Measurements from ENCODE around the gene PREX1. TPM values are rescaled to one million over a fixed set of nuclear protein-coding genes. Genes with fewer than 3 reads are reported as not detected.

The PREX1 gene
- total RNA-seq, 2 donors from 2014 or later, result 96.1 to 111 TPM

GRCh38 chr20:48724382-48724781, 103.4 kb downstream of the PREX1 start:
- Mint-ChIP-seq H3K4me3 (no peak overlapping the region), H3K27me3 (no peaks in the 10 kb centered on the region), H3K4me1 (peaks cover 28% of the 10 kb centered on the region), H3K9me3 (no peaks in the 10 kb centered on the region), H3K27ac (peak overlapping the region; percentile 57), H3K36me3 (ENCODE audit: low read depth) (peaks cover 88% of the 10 kb centered on the region)
- no peak for ATAC-seq (replicated peaks)

DNA sequence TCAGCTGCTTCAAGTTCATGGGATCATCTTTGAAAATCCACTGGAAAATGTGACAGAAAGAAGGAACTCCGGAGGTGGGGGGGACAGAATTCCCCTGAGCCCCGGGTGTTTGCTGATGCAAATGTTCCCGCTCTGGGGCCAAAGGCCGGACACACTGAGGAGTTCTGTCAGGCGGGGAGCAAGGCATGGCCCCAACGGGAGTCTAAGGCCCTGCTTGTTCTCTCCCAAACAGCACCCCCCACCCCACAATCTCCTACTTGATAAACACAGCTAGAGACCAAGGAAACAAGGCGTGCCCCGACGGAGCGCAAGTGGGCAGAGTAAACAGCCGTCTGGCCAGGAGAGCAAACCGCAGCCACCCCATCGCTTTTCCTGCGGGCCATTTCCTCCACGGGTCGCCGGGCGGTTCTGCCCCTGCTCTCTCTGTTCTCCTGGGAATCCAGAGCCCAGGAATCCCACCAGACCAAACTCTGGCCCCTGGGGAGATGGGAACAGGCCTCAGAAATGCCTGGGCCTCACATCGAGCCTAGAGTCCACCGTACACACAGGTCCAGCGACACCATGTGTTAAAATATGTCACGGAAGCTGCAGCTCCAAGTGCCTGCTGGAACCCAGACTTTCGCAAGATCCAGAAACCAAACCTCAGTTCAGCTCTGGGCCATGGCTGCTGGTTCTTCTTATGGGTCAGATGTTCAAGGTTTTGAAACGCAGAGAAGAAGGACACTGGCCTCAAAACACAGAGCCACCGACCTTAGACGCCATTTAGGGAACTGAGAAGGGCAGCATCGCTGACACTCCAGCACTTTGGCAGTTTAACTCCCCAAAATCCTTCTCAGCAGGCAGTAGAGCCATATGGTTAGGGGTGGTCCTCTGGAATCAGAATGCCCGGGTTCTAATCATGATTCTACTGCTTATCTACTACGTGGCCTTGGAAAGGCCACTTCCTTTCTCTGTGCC, 104.2 kb downstream of the PREX1 start:
- Mint-ChIP-seq H3K36me3 (ENCODE audit: low read depth) (peaks cover 87% of the 10 kb centered on the region), H3K27ac (peak overlapping the region; percentile 74), H3K4me3 (no peak overlapping the region), H3K9me3 (no peaks in the 10 kb centered on the region), H3K4me1 (peaks cover 33% of the 10 kb centered on the region), H3K27me3 (no peaks in the 10 kb centered on the region)
- no peak for ATAC-seq (replicated peaks)

GRCh38 chr20:48722737-48723191, 105.0 kb downstream of the PREX1 start:
- Mint-ChIP-seq H3K27ac (peak overlapping the region; percentile 74), H3K36me3 (ENCODE audit: low read depth) (peaks cover 85% of the 10 kb centered on the region), H3K4me3 (no peak overlapping the region), H3K4me1 (peaks cover 42% of the 10 kb centered on the region), H3K27me3 (no peaks in the 10 kb centered on the region), H3K9me3 (no peaks in the 10 kb centered on the region)
- ATAC-seq (replicated peaks), result no peak

DNA sequence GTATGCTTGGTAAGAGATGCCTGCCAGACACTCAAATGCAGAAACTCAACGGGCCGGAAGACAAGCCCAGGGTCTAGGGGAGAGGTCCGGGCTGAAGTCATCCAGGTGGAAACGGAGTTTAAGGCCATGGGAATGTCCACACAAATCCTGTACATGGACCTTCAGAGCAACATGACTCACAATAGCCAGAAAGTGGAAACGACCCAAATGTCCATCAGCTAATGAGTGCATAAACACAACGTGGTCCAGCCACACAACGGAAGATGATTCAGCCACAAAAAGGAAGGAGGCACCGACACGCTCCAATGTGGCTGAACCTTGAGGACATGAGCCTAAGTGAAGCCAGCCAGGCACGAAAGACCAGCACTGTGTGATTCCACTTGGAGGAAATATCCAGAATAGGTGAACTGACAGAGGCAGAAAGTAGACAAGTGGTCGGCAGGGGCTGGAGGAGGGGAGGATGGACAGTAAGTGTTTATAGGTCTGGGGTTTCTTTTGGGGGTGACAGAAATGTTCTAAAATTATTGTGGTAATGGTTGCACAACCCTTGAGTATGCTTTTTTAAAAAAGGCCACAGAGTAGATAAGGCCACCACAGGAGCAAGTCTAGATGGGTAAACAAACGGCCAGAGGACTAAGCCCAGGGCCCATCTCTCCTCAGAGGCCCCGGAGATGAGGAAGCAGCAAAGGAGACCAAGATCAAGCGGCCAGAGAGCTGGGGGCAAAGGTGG, 105.6 kb downstream of the PREX1 start:
- no peak for ATAC-seq (replicated peaks)
- no peak overlapping the region for H3K4me3 Mint-ChIP-seq

DNA sequence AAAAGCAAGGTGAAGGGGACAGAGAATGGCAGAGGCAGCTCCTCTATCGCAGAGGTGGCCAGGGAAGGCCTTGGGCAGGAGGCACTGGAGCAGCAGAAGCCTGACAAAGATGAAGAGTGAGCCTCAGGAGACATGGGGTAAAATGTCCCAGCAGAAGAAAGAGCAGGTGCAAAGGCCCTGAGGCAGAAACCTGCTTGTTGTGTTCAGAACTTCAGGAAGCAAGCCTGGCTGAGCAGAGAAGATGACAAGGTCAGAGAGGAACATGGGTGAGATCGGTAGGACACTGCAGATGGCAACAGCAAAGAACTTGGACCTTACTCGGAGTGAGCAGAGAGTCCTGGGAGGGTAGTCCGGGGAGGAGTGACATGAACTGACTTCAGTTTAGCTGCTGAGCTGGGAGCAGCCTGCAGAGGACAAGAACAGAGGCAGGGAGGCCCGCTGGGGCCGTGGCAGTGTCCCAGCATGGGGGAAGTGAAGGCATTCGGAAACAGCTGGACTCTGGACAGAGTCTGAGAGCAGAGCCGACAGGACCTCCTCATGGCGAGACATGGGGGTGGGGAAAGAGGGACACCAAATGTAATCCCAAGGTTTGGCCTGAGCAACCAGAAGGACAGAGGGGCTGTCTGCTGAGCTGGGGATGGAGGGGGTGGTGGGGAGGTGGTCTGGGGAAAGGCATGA, 106.3 kb downstream of the PREX1 start:
- H3K4me1 Mint-ChIP-seq, result peaks cover 47% of the 10 kb centered on the region
- H3K4me3 Mint-ChIP-seq, result peak overlapping the region; percentile 91
- peaks cover 84% of the 10 kb centered on the region for H3K36me3 Mint-ChIP-seq (ENCODE audit: low read depth)
- peak overlapping the region; percentile 74 for H3K27ac Mint-ChIP-seq
- no peak for ATAC-seq (replicated peaks)
- no peaks in the 10 kb centered on the region for H3K9me3 Mint-ChIP-seq
- no peaks in the 10 kb centered on the region for H3K27me3 Mint-ChIP-seq

More for the DNA sequence above, 105.6 kb downstream of the PREX1 start:
- no peaks in the 10 kb centered on the region for H3K9me3 Mint-ChIP-seq
- no peaks in the 10 kb centered on the region for H3K27me3 Mint-ChIP-seq
- H3K27ac Mint-ChIP-seq, result peak overlapping the region; percentile 74
- peaks cover 46% of the 10 kb centered on the region for H3K4me1 Mint-ChIP-seq
- peaks cover 85% of the 10 kb centered on the region for H3K36me3 Mint-ChIP-seq (ENCODE audit: low read depth)

- no peak for ATAC-seq (replicated peaks)
- Mint-ChIP-seq H3K27ac (peak overlapping the region; percentile 74), H3K27me3 (no peaks in the 10 kb centered on the region), H3K36me3 (ENCODE audit: low read depth) (peaks cover 84% of the 10 kb centered on the region), H3K4me3 (peak overlapping the region; percentile 91), H3K9me3 (no peaks in the 10 kb centered on the region), H3K4me1 (peaks cover 57% of the 10 kb centered on the region)
These were observed 107.4 kb downstream of the PREX1 start for GRCh38 chr20:48720256-48720985.

GRCh38 chr20:48719598-48720255, 108.1 kb downstream of the PREX1 start:
- no peak for ATAC-seq (replicated peaks)
- H3K36me3 Mint-ChIP-seq (ENCODE audit: low read depth), result peaks cover 84% of the 10 kb centered on the region
- peak overlapping the region; percentile 74 for H3K27ac Mint-ChIP-seq
- no peaks in the 10 kb centered on the region for H3K9me3 Mint-ChIP-seq
- H3K4me3 Mint-ChIP-seq, result peak overlapping the region; percentile 91
- no peaks in the 10 kb centered on the region for H3K27me3 Mint-ChIP-seq
- H3K4me1 Mint-ChIP-seq, result peaks cover 64% of the 10 kb centered on the region

- Mint-ChIP-seq H3K4me3 (peak overlapping the region; percentile 91), H3K36me3 (ENCODE audit: low read depth) (peaks cover 84% of the 10 kb centered on the region), H3K4me1 (peaks cover 71% of the 10 kb centered on the region), H3K9me3 (no peaks in the 10 kb centered on the region), H3K27ac (peak overlapping the region; percentile 74), H3K27me3 (no peaks in the 10 kb centered on the region)
- peak; percentile 61 for ATAC-seq (replicated peaks)
These were observed 108.8 kb downstream of the PREX1 start for GRCh38 chr20:48718786-48719578.

- Mint-ChIP-seq H3K36me3 (ENCODE audit: low read depth) (peaks cover 84% of the 10 kb centered on the region), H3K9me3 (no peaks in the 10 kb centered on the region), H3K27me3 (no peaks in the 10 kb centered on the region), H3K4me1 (peaks cover 73% of the 10 kb centered on the region), H3K27ac (peak overlapping the region; percentile 99), H3K4me3 (peak overlapping the region; percentile 91)
- no peak for ATAC-seq (replicated peaks)
These were observed 110.0 kb downstream of the PREX1 start for GRCh38 chr20:48717680-48718223.

GRCh38 chr20:48717095-48717672, 110.6 kb downstream of the PREX1 start:
- peaks cover 78% of the 10 kb centered on the region for H3K4me1 Mint-ChIP-seq
- H3K4me3 Mint-ChIP-seq, result peak overlapping the region; percentile 91
- ATAC-seq (replicated peaks), result no peak
- H3K27me3 Mint-ChIP-seq, result no peaks in the 10 kb centered on the region
- H3K9me3 Mint-ChIP-seq, result no peaks in the 10 kb centered on the region
- H3K27ac Mint-ChIP-seq, result peak overlapping the region; percentile 99
- peaks cover 88% of the 10 kb centered on the region for H3K36me3 Mint-ChIP-seq (ENCODE audit: low read depth)

- Mint-ChIP-seq H3K27me3 (no peaks in the 10 kb centered on the region), H3K27ac (peak overlapping the region; percentile 99), H3K4me1 (peaks cover 79% of the 10 kb centered on the region), H3K4me3 (peak overlapping the region; percentile 91), H3K9me3 (no peaks in the 10 kb centered on the region), H3K36me3 (ENCODE audit: low read depth) (peaks cover 88% of the 10 kb centered on the region)
- ATAC-seq (replicated peaks), result no peak
These were observed 111.3 kb downstream of the PREX1 start for GRCh38 chr20:48716541-48716940.

DNA sequence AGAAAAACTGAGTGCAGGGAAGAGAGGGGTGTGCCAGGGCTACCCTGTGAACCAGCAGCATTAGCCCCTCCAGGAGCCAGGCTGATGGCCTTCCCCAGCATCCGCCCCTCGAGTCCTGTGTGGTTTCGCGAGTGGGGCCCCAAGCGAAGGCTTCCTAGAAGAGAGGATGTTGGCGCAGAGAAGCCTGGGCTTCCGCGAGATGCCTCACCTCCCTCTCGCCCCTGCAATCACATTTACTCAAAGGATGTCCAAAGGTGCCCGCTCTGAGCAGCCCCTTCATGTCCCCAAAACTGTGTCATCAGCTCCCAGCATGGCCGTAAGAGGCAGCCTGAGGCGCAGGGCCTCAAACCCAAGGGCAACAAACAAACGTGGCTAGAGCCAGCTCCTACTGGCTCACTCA, 111.7 kb downstream of the PREX1 start:
- H3K9me3 Mint-ChIP-seq, result no peaks in the 10 kb centered on the region
- peak overlapping the region; percentile 99 for H3K27ac Mint-ChIP-seq
- ATAC-seq (replicated peaks), result peak; percentile 75
- H3K36me3 Mint-ChIP-seq (ENCODE audit: low read depth), result peaks cover 88% of the 10 kb centered on the region
- no peaks in the 10 kb centered on the region for H3K27me3 Mint-ChIP-seq
- H3K4me1 Mint-ChIP-seq, result peaks cover 75% of the 10 kb centered on the region
- H3K4me3 Mint-ChIP-seq, result peak overlapping the region; percentile 91
